Osteoblast (primary cell): ENCODE measurements around the gene COBLL1. TPM values are rescaled to one million over a fixed set of nuclear protein-coding genes. Genes with fewer than 3 reads are reported as not detected.
A peak's percentile ranks its signal among the peaks of the same experiment; 100 is the strongest.

Experiments used
- DNase-seq: peaks from one replicate; pipeline ENCODE4 v3.0.0; 2011; ENCODE audit warnings: low spot score, mixed read lengths; ENCODE audit not compliant: insufficient read length; ENCODE audit errors: missing footprints
- H2AFZ ChIP-seq: 2 replicates; pipeline ENCODE4 v1.6.0; 2011; ENCODE audit warnings: mild to moderate bottlenecking, low read length
- H3K27ac ChIP-seq: 2 replicates; pipeline ENCODE4 v1.5.1; 2011; ENCODE audit warnings: mild to moderate bottlenecking, low read depth, low read length, moderate library complexity
- H3K27me3 ChIP-seq: 2 replicates; pipeline ENCODE4 v1.6.0; 2012; ENCODE audit warnings: mild to moderate bottlenecking, control low read depth, inconsistent platforms, low read length, moderate library complexity; ENCODE audit not compliant: insufficient read depth
- H3K36me3 ChIP-seq: 2 replicates; pipeline ENCODE4 v1.5.1; 2011; ENCODE audit warnings: mild to moderate bottlenecking, low read length, control low read depth, moderate library complexity; ENCODE audit not compliant: insufficient read depth
- H3K4me1 ChIP-seq: 2 replicates; pipeline ENCODE4 v1.5.1; 2011; ENCODE audit warnings: mild to moderate bottlenecking, low read length, control low read depth, moderate library complexity; ENCODE audit not compliant: insufficient read depth
- H3K4me2 ChIP-seq: 2 replicates; pipeline ENCODE4 v1.6.0; 2011; ENCODE audit warnings: mild to moderate bottlenecking, low read length; ENCODE audit not compliant: insufficient read depth
- H3K4me3 ChIP-seq: fragments of 200-600 bp; sonication (generic); 3 replicates; pipeline ENCODE4 v1.5.1; 2012; ENCODE audit warnings: mild to moderate bottlenecking, low read length, inconsistent platforms; ENCODE audit not compliant: insufficient read depth
- H3K79me2 ChIP-seq: 2 replicates; pipeline ENCODE4 v1.6.0; 2012; ENCODE audit warnings: mild to moderate bottlenecking, low read length, control low read depth, inconsistent platforms; ENCODE audit not compliant: insufficient read depth
- H3K9me3 ChIP-seq: 2 replicates; pipeline ENCODE4 v1.5.1; 2011; ENCODE audit warnings: low read depth, low read length, control low read depth
- H4K20me1 ChIP-seq: 2 replicates; pipeline ENCODE4 v1.6.0; 2012; ENCODE audit warnings: mild to moderate bottlenecking, low read length, control low read depth; ENCODE audit not compliant: insufficient read depth
- total RNA-seq: library from RNA; depleted of rRNA; stranded (reverse); fragments of >200 nt; gene quantifications from 2 replicates; pipeline ENCODE4 v1.2.3, GENCODE V29; 2012
- TF ChIP-seq, protein P1 (sequence below): IDR thresholded peaks from 2 replicates; pipeline ENCODE4 v1.5.1; 2011; ENCODE audit warnings: mild to moderate bottlenecking, low read depth, low read length, moderate library complexity; ENCODE audit errors: extremely low read depth

The COBLL1 gene
- total RNA-seq, 1 donor = 10.9 TPM

DNA sequence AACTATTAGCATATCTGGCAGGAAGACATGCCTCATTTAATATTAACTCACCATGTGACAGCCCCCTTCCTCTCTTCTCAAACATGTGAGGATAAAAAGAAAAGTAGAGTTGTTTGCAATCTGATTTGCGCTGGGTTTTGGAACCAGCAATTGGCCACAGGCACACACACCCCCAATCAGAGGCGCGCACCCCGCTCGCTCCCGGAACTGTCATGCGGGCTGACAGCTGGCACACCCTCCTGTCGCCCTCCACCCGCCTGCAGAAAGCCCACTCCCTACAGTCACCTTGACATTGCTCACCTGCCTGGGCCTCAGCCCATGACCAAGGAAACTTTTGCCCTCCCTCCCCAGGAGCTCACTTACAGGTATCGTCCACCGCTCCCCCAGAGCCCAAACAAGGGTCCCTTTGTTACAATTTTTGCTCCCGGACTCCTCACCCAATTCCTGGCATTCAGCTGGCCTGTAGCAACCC is 1.1 kb downstream of the COBLL1 start:
- peak overlapping the region; percentile 93 for H3K4me2 ChIP-seq
- H3K79me2 ChIP-seq = peaks cover 5% of the 10 kb centered on the region
- H3K9me3 ChIP-seq = no peaks in the 10 kb centered on the region
- peak overlapping the region; percentile 86 for H3K4me3 ChIP-seq
- H4K20me1 ChIP-seq = no peaks in the 10 kb centered on the region
- DNase-seq = peak; percentile 68
- peak overlapping the region; percentile 95 for H2AFZ ChIP-seq
- H3K4me1 ChIP-seq = peaks cover 12% of the 10 kb centered on the region
- H3K27me3 ChIP-seq = peaks cover 3% of the 10 kb centered on the region
- no peak overlapping the region for H3K27ac ChIP-seq
- no peaks in the 10 kb centered on the region for H3K36me3 ChIP-seq
- TF ChIP-seq, protein P1, sequence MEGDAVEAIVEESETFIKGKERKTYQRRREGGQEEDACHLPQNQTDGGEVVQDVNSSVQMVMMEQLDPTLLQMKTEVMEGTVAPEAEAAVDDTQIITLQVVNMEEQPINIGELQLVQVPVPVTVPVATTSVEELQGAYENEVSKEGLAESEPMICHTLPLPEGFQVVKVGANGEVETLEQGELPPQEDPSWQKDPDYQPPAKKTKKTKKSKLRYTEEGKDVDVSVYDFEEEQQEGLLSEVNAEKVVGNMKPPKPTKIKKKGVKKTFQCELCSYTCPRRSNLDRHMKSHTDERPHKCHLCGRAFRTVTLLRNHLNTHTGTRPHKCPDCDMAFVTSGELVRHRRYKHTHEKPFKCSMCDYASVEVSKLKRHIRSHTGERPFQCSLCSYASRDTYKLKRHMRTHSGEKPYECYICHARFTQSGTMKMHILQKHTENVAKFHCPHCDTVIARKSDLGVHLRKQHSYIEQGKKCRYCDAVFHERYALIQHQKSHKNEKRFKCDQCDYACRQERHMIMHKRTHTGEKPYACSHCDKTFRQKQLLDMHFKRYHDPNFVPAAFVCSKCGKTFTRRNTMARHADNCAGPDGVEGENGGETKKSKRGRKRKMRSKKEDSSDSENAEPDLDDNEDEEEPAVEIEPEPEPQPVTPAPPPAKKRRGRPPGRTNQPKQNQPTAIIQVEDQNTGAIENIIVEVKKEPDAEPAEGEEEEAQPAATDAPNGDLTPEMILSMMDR = no peak

DNA sequence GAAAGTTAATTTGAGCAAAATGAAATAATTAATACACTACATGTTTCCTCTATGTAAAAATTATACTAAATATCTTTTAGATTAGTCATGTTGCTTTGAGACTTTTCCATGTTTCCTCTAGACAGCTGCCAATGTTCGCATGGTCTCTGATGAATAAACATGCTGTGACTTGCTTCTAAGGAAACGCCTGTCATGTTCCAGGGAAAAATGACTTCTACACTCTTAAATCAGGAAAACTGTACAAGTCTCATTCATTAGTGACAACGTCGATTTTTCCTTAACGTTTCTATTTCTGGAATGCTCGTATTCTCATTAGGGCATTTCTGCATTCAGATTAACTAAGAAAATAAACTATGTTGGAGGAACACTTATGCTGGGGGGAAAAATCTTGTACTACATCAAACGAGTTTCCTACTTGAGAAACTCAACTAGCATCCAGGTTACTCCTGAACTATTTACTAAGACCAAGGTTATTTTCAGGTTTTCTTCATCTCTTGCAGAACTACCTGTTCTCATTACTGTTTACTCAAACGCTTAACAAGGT is 1.6 kb downstream of the COBLL1 start:
- Histone ChIP-seq H3K4me2 (peak overlapping the region; percentile 93), H2AFZ (no peak overlapping the region), H3K4me3 (peak overlapping the region; percentile 86), H4K20me1 (no peaks in the 10 kb centered on the region), H3K4me1 (peaks cover 12% of the 10 kb centered on the region), H3K27ac (no peak overlapping the region), H3K79me2 (peaks cover 5% of the 10 kb centered on the region), H3K27me3 (peaks cover 3% of the 10 kb centered on the region), H3K36me3 (no peaks in the 10 kb centered on the region), H3K9me3 (no peaks in the 10 kb centered on the region)
- TF ChIP-seq, protein P1 = no peak
- peak; percentile 88 for DNase-seq

DNA sequence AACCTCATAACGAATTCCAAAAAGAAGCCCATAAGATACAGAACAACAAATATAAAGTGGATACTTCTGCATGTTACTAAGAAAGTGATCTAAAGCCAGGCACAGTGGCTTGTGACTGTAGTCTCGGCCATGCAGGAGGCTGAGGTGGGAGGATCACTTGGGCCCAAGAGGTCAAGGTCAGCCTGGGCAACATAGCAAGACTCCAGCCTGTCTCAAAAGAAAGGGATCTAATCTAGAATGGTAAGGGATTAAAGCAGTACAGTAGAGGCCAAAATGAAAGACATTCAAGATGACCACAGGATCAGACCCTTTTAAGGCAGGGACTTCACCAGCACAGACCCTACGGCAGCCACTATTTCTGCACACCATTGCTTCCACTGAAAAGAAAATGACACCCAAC is 3.8 kb downstream of the COBLL1 start:
- TF ChIP-seq, protein P1 = no peak
- Histone ChIP-seq H3K36me3 (no peaks in the 10 kb centered on the region), H3K27me3 (no peaks in the 10 kb centered on the region), H3K4me2 (no peak overlapping the region), H3K79me2 (peaks cover 5% of the 10 kb centered on the region), H3K4me3 (no peak overlapping the region), H4K20me1 (no peaks in the 10 kb centered on the region), H3K4me1 (peaks cover 12% of the 10 kb centered on the region), H3K27ac (no peak overlapping the region), H3K9me3 (no peaks in the 10 kb centered on the region), H2AFZ (no peak overlapping the region)
- no peak for DNase-seq

DNA sequence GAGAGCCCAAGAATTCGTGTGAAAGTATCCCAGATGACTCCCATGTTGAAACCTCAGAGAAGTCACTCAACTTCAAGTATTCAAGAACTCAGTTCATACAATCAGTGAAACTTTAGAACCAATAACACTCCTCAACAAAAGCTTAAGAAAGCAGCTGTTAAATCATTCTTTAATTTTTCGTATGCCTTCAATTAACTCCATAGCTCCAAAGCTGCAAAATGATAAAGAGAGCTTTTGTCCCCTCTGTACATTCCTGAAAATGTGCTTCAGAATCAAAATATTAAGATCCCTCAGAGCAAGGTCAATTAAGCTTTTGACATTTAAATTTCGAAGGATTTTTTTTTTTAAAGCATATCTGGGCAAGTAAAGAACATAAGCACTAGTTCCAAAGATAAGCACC is 4.7 kb downstream of the COBLL1 start:
- H3K36me3 ChIP-seq = no peaks in the 10 kb centered on the region
- no peak overlapping the region for H3K27ac ChIP-seq
- no peak for DNase-seq
- TF ChIP-seq, protein P1 = no peak
- H4K20me1 ChIP-seq = no peaks in the 10 kb centered on the region
- peaks cover 12% of the 10 kb centered on the region for H3K4me1 ChIP-seq
- H3K4me2 ChIP-seq = no peak overlapping the region
- no peaks in the 10 kb centered on the region for H3K27me3 ChIP-seq
- H3K79me2 ChIP-seq = peaks cover 5% of the 10 kb centered on the region
- no peaks in the 10 kb centered on the region for H3K9me3 ChIP-seq
- H3K4me3 ChIP-seq = no peak overlapping the region
- no peak overlapping the region for H2AFZ ChIP-seq
